GM18505 (cell line): Measurements from ENCODE around the gene PDE2A.

Experiments
- ATAC-seq: cut with Tn5 transposase; IDR thresholded peaks from one replicate; pipeline ENCODE4 v1.9.1; 2021; ENCODE audit not compliant: unreplicated experiment
- POLR2A ChIP-seq: IDR thresholded peaks from 4 replicates; pipeline ENCODE4 v1.6.1; 2011; ENCODE audit warnings: borderline replicate concordance; ENCODE audit not compliant: insufficient read depth, insufficient read length; ENCODE audit errors: extremely low read depth

PDE2A gene

GRCh38 chr11:72683782-72684200 is 9.6 kb upstream of the PDE2A start:
- no peak for ATAC-seq

GRCh38 chr11:72682858-72683243 is 8.6 kb upstream of the PDE2A start:
- no peak for TF ChIP-seq POLR2A
- no peak for ATAC-seq

More at GRCh38 chr11:72683782-72684200, 9.6 kb upstream of the PDE2A start:
- no peak for TF ChIP-seq POLR2A

- ATAC-seq = no peak
- TF ChIP-seq POLR2A = no peak
Observed at GRCh38 chr11:72682238-72682857, 8.1 kb upstream of the PDE2A start.

GRCh38 chr11:72681226-72682153 is 7.3 kb upstream of the PDE2A start:
- ATAC-seq = no peak

GRCh38 chr11:72680624-72681158 is 6.5 kb upstream of the PDE2A start:
- ATAC-seq = no peak
- TF ChIP-seq POLR2A = no peak

More at GRCh38 chr11:72681226-72682153, 7.3 kb upstream of the PDE2A start:
- TF ChIP-seq POLR2A = no peak

GRCh38 chr11:72679869-72680268 is 5.6 kb upstream of the PDE2A start:
- ATAC-seq = no peak
- peak; percentile 20 for TF ChIP-seq POLR2A

GRCh38 chr11:72678524-72678923 is 4.3 kb upstream of the PDE2A start:
- ATAC-seq = no peak
- no peak for TF ChIP-seq POLR2A

- ATAC-seq = no peak
- peak; percentile 29 for TF ChIP-seq POLR2A
Observed at GRCh38 chr11:72676861-72677341, 2.7 kb upstream of the PDE2A start.

- no peak for ATAC-seq
Observed at GRCh38 chr11:72675221-72675620, 999 bp upstream of the PDE2A start.

GRCh38 chr11:72673284-72673942 is 809 bp downstream of the PDE2A start:
- no peak for ATAC-seq
- no peak for TF ChIP-seq POLR2A

More at GRCh38 chr11:72675221-72675620, 999 bp upstream of the PDE2A start:
- TF ChIP-seq POLR2A = no peak

- no peak for ATAC-seq
- no peak for TF ChIP-seq POLR2A
Observed at GRCh38 chr11:72672597-72673238, 1.5 kb downstream of the PDE2A start.
